ENCODE results near the gene ACTR10. TPM values are rescaled to one million over a fixed set of nuclear protein-coding genes. Genes with fewer than 3 reads are reported as not detected.
A peak's percentile ranks its signal among the peaks of the same experiment; 100 is the strongest.

ACTR10 gene
- total and polyA plus RNA-seq, 2 of the 8 experiments (the other 6 are each of a cell fraction or from before 2014, with no cell fraction given) = 15.4 to 34.6 TPM

GRCh38 chr14:58239244-58240195 is 39.6 kb downstream of the ACTR10 start (continued):
- peak; percentile 67; the same call in 1 of the 2 replicates for TF ChIP-seq ATF2 (IDR thresholded peaks at IDR 0.05; ENCODE audit: low read length)
- TF ChIP-seq HDAC6 (IDR thresholded peaks at IDR 0.05; ENCODE audit: low read depth, low read length) = no peak
- no peak for TF ChIP-seq SIRT6 (IDR thresholded peaks at IDR 0.05; ENCODE audit: low read length)
- TF ChIP-seq CBX5 (IDR thresholded peaks at IDR 0.05; ENCODE audit: low read depth, low read length) = no peak
- no peak for TF ChIP-seq CHD2 (IDR thresholded peaks at IDR 0.05; ENCODE audit: low read length)
- no peak for TF ChIP-seq FOSL1 (IDR thresholded peaks at IDR 0.05; ENCODE audit: insufficient read depth, low read depth, low read length)
- no peak for TF ChIP-seq CTBP2 (IDR thresholded peaks at IDR 0.05; ENCODE audit: borderline replicate concordance, insufficient read depth, insufficient read length, low read length)
- TF ChIP-seq SUZ12 (IDR thresholded peaks at IDR 0.05; ENCODE audit: low read length) = no peak
- TF ChIP-seq CEBPB (IDR thresholded peaks at IDR 0.05; ENCODE audit: low read depth, low read length) = peak; percentile 75; the same call in 1 of the 2 replicates
- TF ChIP-seq MAX (IDR thresholded peaks at IDR 0.05) = no peak
- no peak for TF ChIP-seq CBX8 (IDR thresholded peaks at IDR 0.05; ENCODE audit: borderline replicate concordance, low read depth, low read length)
- no peak for TF ChIP-seq SAP30 (IDR thresholded peaks at IDR 0.05; ENCODE audit: insufficient read depth, insufficient replicate concordance, low read length)
- no peak for TF ChIP-seq RXRA (IDR thresholded peaks at IDR 0.05; ENCODE audit: insufficient read depth, low read depth, low read length)
- no peak for TF ChIP-seq EP300 (IDR thresholded peaks at IDR 0.05; ENCODE audit: borderline replicate concordance in 1 of 2, low read depth in 2 of 2, low read length in 2 of 2)
- TF ChIP-seq USF2 (IDR thresholded peaks at IDR 0.05; ENCODE audit: low read length) = no peak
- no peak for TF ChIP-seq SP1 (IDR thresholded peaks at IDR 0.05; ENCODE audit: low read depth, low read length)
- no peak for TF ChIP-seq POLR2AphosphoS5 (IDR thresholded peaks at IDR 0.05; ENCODE audit: low read depth, low read length)
- TF ChIP-seq GABPA (IDR thresholded peaks at IDR 0.05; ENCODE audit: borderline replicate concordance, insufficient read depth, low read length) = no peak
- 0 out of 2 replicates have a peak, but pooled peaks have one; percentile 14 for TF ChIP-seq YY1 (IDR thresholded peaks at IDR 0.05; ENCODE audit: low read depth, low read length)
